ENCODE data around the gene KCNQ4.

Gene KCNQ4

DNA sequence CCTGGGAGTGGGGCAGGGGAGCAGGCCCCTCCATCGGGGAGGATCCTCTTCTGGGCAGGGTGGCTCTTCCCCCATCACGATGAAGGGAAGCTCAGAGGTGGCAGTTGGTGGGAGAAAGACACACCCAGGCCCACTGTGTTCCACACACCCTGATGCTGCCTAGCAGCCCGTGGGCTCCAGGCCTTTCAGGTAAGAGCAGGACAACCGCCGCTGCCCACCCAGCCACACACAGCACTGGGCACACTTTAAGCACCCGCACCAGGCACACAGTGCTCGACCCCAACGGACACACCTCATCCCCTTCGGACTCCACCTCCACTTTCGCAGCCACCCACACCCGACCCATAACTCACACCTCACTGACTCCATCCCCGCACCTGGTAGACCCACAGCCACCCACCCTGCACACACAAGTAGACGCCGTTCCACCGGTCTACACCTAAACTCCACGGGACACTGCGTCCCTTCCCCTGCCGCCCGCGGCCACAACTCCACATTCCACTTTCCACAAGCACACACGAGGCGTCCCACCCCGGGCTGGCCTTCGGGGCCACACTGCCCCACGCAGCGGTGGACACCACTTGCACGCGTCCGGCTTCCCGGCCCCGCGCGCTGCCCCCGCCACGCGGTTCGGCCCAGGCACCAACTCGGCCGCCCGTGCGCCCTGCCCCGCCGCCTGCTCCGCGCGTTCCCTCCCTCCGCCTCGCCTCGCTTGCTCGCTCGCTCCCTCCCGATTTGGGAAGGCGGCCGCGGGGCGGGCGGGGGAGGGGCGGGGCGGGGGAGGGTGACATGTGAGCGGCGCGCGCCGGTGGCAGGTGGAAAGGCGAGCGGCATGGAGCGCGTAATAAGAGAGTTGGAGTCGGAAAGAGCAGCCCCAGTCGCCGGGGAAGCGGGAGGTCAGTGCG, at the start of gene KCNQ4:
Gene KCNQ4, plus strand, starts transcription at position 787 of the 905 bp plus-strand sequence. CDS start 307 bp downstream, outside the sequence.
- DNase-seq: peak; percentile 55

DNA sequence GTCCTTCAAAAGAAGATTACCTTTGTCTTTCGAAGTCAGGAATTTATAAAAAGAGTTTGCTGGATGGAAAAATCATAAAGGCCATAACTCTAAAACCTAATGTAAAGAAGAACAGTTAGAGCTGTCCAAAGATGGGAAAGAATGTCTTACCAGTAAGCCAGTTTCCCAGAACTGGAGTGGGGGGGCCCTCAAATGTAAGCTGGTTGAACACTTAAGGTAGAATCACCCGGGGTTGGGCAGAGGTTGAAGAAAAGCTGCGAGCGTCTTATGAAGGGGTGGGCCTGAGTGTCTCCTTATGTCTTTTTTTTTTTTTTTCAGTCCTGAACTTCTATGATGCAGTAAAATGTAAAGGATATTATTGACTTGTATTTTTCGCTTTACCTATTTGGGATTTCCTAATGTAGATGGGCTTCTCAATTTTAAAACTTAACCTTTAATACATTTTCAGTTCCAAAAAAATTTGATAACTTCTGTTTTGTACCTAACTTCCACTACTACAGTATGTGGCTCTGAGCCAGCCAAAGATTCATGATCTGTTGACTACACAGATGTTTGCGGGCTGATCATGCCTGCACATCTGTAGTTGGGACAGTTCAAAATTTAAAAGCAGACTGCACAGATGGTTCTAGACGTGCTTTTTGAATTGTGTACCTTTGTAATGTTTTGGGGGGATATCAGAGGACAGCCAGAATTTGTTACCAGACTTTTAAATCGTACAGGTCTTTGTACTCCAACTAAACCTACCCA, 48.5 kb upstream of the KCNQ4 start:
- DNase-seq: no peak

DNA sequence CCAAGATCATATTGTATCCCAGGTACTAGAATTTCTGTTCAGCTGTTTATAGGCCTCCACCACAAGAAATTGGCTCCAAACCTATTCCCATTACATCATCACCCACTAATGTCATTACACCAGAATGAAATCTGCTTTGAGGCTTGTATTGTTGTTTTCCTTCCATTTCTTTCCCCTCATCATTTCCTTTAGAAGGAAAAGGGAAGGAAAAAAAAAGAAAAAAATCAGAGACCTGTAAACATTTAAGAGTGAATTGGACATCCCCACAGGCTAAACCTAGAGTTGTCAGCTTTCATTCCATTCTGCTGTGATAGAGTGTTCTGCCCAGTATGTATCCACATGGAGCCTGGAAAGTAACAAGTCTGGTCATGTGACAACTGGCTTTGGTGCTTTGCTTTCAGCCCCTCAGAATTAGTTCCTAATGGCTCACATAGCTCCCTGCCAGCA, 47.5 kb upstream of the KCNQ4 start:
- DNase-seq: no peak

DNA sequence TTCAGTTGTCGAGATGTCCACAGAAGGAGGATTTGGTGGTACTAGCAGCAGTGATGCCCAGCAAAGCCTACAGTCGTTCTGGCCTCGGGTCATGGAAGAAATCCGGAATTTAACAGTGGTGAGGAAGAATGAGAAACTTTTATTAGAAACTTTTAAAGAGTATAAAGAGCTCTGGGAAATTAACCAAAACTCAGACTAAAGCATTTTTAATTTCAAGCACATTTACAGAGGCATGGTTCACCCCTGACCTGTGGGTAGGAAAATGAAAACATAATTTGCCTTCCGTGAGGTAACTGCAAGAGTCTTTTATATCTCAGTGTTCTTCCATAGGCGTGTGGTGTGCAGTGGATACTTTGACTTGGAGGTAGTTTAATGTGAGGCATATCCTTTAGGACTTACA, 44.8 kb upstream of the KCNQ4 start:
- DNase-seq: no peak

DNA sequence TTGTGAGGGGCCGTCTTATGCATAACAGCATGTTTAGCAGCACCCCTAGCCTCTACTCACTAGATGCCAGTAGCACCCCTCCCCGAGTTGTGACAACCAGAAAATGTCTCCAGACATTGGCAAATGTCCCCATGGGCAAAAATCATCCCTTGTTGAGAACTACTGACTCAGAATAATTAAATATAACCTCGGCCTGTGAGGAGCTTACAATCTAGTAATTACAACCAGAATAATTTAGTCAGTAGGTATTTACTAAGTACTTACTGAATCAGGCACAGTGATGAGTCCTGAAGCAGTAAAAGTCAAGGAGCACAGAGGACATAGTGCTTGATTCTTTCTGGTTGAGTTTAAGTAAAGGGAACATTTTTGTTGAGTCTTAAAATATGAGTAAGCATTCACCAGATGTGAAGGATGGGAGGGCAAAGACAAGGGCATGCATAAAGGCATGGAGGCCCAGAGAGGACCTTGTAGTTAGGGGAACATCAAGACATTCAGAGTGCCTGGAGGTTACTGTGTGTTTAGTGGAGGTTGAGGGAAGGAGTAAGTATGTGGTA, 44.1 kb upstream of the KCNQ4 start:
- no peak for DNase-seq

DNA sequence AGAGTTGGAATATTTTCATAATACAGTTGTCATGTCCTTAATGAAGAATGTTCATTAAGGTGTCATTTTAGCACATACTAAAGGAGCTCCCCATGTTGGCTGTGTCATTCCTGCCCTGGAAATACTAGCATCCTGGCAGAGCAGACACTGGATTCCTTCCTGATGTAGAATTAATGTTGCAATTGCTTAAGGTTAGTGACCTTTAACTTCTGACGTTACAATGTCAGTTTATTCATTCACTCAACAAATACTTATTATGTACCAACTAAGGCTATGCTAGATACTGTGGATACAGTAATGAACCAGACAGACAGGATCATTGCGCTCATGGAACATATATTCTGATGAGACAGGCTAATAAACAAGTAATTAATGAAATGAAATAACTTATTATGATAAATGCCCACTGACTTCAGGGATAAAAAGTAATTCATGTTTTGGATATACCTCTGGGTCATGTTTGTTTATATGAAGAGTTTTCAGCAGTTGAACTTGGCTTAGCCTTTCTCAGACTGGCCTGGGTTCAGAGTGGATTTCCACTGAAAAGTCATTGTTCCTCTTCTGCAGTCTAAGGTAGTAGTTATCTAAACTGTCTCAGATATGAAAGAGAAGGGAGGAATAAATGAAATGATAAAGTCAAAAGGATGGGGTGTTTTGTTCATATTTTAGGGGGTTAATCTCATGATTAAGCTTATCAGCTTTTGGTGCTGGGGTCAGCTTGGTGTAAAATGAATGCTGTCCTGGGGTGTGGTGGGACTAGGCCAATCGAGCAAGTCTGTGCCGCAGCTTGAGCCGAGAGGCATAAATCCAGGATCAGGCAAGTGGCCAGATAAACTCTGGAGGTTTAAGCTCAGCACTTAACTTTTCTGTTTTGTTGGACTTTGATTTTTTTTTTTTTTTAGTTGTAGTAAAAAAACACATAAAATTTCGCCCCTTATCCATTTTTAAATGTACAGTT, 43.3 kb upstream of the KCNQ4 start:
- DNase-seq: no peak

DNA sequence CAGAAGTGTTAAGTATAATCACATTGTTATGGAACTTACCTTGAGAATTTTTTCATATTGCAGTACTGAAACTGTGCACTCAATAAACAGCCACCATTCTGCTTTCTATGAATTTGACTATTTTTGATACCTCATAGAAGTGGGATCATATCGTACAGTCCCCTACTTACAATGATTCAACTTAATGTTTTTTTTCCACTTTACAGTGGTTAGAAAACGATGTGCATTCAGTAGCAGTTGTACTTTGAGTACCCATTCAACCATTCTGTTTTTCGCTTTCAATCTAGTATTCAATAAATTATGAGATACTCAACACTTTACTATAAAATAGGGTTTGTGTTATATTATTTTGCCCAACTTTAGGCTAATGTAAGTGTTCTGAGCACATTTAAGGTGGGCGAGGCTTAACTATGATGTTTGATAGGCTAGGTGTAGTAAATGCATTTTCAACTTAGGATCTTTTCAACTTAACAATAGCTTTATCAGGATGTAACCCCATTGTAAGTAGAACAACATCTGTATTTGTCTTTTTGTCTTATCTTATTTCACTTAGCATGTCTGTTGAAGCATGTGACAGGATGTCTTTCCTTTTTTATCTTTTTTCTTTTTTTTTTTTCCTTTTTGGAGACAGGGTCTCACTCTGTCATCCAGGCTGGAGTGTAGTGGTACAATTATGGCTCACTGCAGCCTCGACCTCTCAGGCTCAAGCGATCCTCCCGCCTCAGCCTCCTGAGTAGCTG, 42.4 kb upstream of the KCNQ4 start:
- DNase-seq: no peak

DNA sequence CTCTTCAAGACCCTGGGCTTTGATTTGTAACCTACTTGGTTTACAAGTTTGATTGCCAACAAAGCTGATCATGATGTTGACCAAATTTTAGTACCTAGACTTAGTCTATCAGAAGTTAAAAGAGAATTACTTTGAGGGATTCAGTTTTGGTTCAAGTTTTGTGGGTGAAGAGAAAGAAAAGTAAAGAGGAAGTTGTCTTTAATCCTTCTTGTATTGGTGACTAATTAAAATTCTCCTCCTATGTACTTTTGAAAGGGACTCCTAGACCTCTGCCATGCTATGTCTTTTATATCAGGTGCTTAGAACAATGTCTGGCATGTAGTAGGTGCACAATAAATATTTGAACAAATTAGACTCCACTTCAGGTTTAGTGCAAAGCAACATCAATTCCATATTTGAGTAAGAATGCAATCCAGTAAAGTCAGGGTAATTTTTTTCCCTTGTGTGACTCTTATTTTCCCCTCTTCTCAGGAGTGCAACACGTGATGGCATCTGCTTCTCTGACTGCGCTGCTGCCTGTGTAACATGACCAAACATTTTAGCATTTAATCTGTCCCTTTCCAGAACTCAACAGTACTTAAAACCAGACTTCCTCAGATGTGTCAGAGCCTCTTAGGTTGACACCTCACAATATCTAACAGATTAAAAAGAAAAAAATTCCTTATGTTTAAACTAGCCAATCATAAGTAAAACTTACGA, 41.1 kb upstream of the KCNQ4 start:
- DNase-seq: no peak

DNA sequence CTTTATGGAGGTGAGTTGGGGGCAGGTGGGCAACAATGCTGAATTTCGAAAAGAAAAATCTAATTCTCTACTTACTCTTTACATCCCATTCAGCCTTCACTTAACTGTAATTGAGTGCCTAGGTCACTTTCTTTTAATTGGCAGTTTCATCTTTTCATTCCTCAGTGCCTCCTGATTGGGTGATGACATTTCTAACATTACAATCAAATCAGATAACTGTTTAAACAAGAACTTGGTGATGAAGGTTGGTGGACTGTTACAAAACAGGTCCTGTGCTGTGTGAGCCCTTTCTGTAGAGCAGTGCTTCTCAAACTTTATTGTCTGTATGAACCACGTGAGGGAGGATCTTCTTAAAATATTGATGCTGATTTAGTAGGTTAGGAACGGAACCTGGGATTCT, 40.1 kb upstream of the KCNQ4 start:
- no peak for DNase-seq

DNA sequence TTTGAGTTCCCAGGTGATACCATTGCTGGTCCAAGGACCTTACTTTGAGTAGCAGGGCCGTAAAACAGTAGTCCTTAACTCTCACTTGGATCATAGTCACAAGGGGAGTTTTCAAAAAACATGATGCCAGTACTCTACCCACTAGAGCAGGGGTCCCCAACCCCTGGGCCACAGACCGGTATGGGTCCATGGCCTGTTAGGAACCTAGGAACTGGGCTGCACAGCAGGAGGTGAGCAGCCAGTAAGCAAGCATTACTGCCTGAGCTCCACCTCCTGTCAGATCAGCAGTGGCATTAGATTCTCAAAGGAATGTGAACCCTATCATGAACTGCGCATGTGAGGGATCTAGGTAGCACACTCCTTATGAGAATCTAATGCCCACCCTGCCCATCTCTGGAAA, 39.7 kb upstream of the KCNQ4 start:
- no peak for DNase-seq

DNA sequence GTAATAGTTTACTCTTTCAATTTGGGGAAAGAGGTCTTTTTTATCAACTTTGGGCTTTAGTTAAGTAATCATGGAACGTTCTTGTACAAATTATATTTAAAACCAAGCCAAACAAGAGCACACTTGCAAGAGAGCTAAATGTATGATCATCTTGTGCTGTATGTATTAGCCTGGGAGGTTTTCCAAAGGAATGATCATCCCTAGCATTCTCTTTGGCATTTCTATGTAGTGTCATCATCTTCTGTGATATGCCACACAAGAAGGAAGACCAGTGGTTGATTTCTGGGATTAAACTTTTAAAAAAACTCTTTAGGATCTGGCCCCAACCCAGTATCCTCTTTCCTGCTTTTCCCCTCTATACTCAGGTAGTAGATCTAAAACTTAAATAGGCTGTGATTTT, 38.4 kb upstream of the KCNQ4 start:
- DNase-seq: no peak

DNA sequence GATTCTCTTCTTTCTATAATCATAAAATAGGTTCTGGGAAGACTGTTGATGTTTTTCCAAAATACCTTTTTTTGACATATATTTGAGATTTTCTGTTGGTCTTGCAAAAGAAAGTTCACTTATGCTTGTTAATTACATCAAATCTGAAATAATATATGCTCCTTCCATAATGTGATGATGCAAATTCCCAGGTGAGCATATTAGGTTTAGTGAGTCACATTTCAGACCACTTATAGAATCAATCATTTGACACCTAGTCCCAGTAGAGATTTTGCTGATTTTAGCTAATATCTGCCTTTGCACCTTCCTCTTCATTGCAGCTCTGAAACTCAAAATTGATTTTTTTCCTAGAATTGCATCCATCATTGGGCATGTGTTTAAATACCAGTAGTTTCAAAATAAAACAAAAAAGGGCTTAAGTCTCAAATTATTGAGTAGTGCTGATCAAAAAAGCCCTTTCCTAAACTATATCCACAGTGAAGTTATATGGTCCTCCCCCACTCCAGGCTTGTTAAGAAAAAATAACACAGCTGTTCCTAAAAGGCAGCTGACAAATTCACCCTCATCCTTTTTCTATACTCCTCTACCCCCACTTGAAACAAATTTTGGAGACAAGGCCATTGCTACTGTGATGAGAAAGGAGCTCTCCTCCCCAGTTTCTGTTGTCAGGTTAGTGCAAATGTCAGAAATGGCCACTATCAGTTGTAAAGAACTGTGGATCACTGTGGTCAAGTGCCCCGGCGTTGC, 37.1 kb upstream of the KCNQ4 start:
- no peak for DNase-seq

DNA sequence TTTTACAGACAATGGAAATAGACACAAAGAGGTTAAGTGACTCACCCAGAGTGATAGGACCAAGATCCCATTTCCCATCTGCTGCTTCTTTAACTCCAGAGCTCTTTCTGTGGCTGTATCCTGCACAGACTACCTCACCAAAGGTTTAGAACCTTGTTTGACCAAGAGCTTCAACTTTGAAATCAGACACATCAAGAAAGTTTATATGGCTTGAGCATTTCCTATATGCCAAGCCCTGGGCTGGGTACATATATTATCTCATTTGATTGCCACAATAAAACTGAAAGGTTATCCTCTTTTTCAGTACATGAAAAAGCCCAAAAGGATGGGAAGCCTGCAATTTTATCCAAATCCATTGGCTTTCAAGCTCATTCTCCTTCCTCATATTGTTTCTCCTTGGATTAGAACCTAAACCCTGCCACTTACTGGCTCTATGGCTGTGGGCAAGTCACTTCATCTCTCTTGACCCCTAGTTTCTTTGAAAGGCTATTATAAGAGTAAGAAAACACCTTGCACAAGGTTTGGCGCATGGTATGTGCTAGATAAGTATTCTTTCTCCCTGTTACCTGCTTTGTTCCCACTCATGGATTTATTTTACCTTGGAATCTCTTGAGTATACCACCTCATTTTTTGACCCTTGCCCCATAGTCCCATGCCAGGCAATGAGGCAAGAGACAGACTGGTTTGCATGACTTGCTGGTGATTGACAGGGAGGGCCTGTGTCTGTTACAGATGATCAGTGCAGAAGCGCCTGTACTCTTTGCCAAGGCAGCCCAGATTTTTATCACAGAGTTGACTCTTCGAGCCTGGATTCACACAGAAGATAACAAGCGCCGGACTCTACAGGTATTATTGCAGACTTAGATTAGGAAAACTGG, 34.5 kb upstream of the KCNQ4 start:
- DNase-seq: no peak

DNA sequence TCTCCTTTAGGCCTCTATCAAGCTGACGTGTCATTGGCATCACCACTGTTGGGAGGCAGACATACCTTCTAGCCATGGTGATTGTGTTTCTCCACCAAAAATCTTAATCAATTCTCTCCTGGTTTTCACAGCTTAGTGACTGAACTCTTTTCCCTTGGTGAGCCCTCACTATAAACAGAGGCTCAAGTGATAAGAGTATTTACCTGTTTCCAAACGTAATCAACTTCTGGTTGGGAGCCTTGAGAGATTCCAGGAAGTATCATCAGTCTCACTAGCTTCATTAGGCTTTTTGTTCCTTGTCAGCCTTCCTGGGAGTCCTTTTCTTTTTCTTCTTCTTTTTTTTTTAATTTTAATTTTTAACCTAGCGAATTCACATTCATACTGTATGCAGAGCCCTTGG, 33.8 kb upstream of the KCNQ4 start:
- no peak for DNase-seq

DNA sequence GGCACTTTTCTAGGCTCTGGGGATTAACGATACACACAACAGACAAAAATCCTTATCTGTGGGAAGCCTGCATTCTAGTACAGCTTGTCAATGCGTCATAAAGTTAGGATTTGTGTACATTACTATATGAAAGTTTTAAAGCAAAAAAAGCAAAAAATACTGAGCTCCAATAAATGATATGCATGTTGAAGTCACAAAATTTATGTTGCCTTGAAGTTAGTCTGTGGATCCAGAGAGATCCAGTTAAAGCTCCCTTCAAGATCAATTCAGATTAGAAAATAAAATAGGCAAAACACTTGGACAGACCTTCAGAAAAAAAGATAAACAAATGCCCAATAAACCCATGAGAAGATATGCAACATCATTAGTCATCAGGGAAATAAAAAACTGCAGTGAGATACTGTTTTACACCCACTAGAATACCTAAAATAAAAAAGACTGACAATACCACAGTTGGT, 33.1 kb upstream of the KCNQ4 start:
- DNase-seq: no peak

DNA sequence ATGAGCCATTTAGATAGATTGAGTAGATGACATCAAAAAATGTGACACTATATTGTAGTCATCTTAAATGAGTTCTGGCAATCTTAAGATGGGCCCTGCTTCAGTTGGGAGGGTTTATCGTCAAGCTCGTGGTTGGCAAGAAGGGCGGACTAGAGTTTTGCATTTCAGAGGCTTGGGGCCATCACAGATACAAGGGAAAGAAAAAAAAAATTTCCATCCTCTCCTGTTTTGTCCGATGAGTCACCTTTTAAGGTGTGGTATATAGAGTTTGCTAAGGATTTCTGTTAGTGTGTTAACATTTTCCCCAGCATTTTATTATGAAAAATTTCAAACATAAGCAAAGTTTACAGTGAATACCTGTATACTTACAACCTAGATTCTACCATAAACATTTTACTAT, 31.8 kb upstream of the KCNQ4 start:
- DNase-seq: no peak

DNA sequence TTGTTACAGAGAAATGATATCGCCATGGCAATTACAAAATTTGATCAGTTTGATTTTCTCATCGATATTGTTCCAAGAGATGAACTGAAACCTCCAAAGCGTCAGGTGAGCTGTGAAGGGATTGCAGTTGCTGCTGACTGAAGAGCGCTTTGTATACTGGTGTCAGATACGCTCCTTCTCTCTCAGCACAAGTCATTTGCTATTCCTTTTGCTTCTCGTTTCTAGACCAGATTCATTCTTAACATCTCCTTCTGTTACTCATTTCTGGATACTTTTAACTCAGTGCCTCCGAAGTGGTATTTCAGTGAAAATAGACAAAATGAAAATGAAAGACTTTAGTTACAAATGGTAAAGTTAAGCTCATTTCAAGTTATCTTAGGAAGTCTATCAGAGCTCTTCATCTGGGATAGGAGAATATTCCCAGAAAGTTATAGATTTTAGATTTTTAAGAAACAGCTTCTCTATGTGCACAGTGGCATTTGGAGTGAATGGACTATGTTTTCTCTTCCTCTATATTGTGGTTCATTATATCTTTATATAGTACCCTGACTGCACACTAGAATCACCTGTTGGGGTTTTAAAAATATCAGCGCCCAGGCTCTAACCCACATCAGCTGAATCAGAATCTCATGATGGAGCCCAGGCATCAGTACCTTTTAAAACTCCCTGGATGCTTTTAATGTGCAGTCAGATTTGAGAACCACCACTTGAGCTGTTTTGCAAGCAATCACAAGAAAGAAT, 30.3 kb upstream of the KCNQ4 start:
- no peak for DNase-seq

DNA sequence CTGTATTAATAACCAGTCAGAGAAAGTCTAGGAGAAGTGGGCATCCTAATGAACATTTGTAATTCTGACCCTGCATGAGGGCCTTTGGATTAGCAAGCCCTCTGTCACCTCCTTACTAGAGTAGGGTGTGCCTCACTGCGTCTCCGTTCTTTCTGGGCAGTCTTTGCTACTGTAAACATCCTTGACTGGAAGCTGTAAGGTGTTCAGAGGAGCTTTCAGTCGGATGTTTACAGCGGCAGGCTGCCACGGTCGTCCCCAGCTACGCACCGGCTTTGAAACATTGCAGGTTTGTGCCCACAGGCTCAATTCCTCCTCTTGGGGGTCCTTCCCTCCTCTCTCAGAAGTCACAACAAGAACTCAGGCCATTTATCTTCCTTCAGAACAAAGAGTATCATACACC, 29.4 kb upstream of the KCNQ4 start:
- DNase-seq: no peak

DNA sequence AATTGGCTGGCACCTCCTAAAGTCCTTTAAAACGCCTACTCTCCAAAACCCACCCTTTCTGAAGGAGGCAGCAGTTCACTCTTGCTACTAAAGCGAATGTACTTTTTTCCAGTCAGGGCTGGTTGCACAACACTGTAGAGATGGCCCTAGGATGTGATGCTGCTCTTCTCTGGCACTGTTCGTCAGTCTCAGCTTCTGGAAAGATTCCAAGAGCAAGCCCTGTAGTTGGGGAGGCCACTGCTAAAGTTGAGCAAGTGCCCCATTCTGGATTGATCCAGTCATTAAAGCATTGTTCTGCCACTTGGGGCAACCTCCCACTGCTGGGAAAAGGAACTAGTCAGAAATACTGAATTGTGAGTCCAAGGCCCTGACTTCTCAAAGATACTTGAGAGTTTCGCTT, 28.5 kb upstream of the KCNQ4 start:
- no peak for DNase-seq
